Tibial nerve (tissue), 4 donors: Measurements from ENCODE around the gene ARHGAP6.

ENCODE experiments used
- EP300 ChIP-seq, 2 donors: sonication (generic); formaldehyde crosslinking; IDR thresholded peaks; one replicate each; pipeline ENCODE4 v1.6.1; 2017; ENCODE audit warnings: antibody characterized with exemption in 2 of 2, mild to moderate bottlenecking in 1 of 2
- TF ChIP-seq, protein P1 (sequence below), 5 experiments: fragments of 200-600 bp in 3 of 5; fragments of 450-650 bp in 2 of 5; sonication (generic) in 3 of 5; IDR thresholded peaks; one replicate each; pipeline ENCODE4 v1.5.1; 2016 to 2019; ENCODE audit warnings: antibody characterized with exemption in 5 of 5, mild to moderate bottlenecking in 3 of 5, moderate library complexity in 2 of 5

DNA sequence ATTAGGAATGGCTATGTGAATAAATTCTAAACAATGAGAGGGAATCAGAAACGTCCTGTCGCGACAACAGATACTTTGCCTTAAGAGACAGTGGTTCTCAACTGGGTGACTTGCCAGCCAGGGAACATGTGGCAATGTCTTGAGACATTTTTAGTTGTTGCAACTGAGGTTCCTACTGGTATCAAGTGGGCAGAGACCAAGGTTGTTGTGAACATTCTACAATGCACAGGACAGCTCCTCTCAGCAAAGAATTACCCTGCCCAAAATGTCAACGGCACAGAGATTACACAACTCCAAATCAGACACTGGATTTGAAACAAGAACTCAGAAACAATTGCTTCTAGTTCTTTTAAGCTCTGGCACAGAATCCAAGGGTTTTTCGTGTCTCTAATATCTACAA lies 128.6 kb downstream of the ARHGAP6 start:
- TF ChIP-seq, protein P1, sequence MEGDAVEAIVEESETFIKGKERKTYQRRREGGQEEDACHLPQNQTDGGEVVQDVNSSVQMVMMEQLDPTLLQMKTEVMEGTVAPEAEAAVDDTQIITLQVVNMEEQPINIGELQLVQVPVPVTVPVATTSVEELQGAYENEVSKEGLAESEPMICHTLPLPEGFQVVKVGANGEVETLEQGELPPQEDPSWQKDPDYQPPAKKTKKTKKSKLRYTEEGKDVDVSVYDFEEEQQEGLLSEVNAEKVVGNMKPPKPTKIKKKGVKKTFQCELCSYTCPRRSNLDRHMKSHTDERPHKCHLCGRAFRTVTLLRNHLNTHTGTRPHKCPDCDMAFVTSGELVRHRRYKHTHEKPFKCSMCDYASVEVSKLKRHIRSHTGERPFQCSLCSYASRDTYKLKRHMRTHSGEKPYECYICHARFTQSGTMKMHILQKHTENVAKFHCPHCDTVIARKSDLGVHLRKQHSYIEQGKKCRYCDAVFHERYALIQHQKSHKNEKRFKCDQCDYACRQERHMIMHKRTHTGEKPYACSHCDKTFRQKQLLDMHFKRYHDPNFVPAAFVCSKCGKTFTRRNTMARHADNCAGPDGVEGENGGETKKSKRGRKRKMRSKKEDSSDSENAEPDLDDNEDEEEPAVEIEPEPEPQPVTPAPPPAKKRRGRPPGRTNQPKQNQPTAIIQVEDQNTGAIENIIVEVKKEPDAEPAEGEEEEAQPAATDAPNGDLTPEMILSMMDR (IDR thresholded peaks at IDR 0.05) = no peak
- TF ChIP-seq EP300 (IDR thresholded peaks at IDR 0.05) = no peak
